Psoas muscle (tissue), 8 donors: ENCODE data around the gene TAF3. TPM values are rescaled to one million over a fixed set of nuclear protein-coding genes. Genes with fewer than 3 reads are reported as not detected.

Experiments used
- ATAC-seq, 4 donors: fragments of 200-7000 bp; cut with Tn5 transposase; one replicate each; pipeline ENCODE4 v1.9.1; 2020; ENCODE audit warnings: moderate library complexity in 3 of 4, mild to moderate bottlenecking in 2 of 4
- DNase-seq, 2 donors: peaks; one replicate each; pipeline ENCODE4 v3.0.0-alpha.2; 2020
- H3K27ac ChIP-seq: fragments of 200-600 bp; one replicate; pipeline ENCODE4 v1.8.0; 2022
- H3K27me3 ChIP-seq, 3 donors: fragments of 200-600 bp in 1 of 3; one replicate each; pipeline versions ENCODE4 v1.6.1 to v1.8.0; 2013 to 2022; ENCODE audit warnings: low read length in 2 of 3, mild to moderate bottlenecking in 2 of 3, moderate library complexity in 1 of 3; ENCODE audit not compliant: insufficient read depth in 3 of 3
- H3K36me3 ChIP-seq, 2 donors: fragments of 200-600 bp in 1 of 2; one replicate each; pipeline versions ENCODE4 v1.6.1 to v1.8.0; 2013 to 2022; ENCODE audit warnings: low read depth in 1 of 2, mild to moderate bottlenecking in 1 of 2, moderate library complexity in 1 of 2; ENCODE audit not compliant: insufficient read depth in 1 of 2
- H3K4me1 ChIP-seq: fragments of 200-600 bp; one replicate; pipeline ENCODE4 v1.8.0; 2022
- H3K4me3 ChIP-seq: fragments of 200-600 bp; one replicate; pipeline ENCODE4 v1.8.0; 2022; ENCODE audit warnings: mild to moderate bottlenecking
- H3K9me3 ChIP-seq: fragments of 200-600 bp; one replicate; pipeline ENCODE4 v1.8.0; 2022
- CTCF ChIP-seq: fragments of 200-600 bp; IDR thresholded peaks from one replicate; pipeline ENCODE4 v1.8.0; 2022; ENCODE audit warnings: antibody characterized with exemption
- WGBS, 3 donors: extraction: QIAGEN DNeasy Blood & Tissue Kit; methylation state at CpG; one replicate each; pipeline versions ENCODE4 v1.1.6 to v1.1.7; 2013; 5-methylcytosine and 5-hydroxymethylcytosine counted together
- intact Hi-C, 2 donors: fragments of 100-400 bp; cut with DNase I; formaldehyde crosslinking; loops; one replicate each; pipeline versions ENCODE4 v1.11.0 to v1.14.2; 2022
- polyA plus RNA-seq, 3 donors: library from polyadenylated mRNA; stranded (reverse); fragments of 200-250 nt; gene quantifications; one replicate each; pipeline ENCODE4 v1.2.3, GENCODE V29; 2013
- total RNA-seq, 4 donors: library from RNA; stranded (reverse); fragmentation: NEBNext Ultra II Directional in 2 of 4; extraction: Animal tissue kit (Norgen Biotek cat#: 25700) in 2 of 4; gene quantifications; one replicate each; pipeline versions ENCODE4 v1.2.1 to v1.2.4, GENCODE V29; 2021 to 2023
- donor health status: healthy with polysubstance abuse.
- donor health status: DM: no; HTN: no; CAD: no; lungs with moderate emphysema.
- donor health status: Bipolar disorder and iron deficiency.
- donor health status: healthy.
- donor health status: DM: yes; HTN: yes; CAD: no.
- donor health status: DM: no; HTN: no; CAD: no.
- donor health status: DM: no; HTN: no; CAD: no.
- donor health status: DM: yes; HTN: yes; CAD: no.

Gene TAF3
- total and polyA plus RNA-seq, 7 donors: 4.6 to 21.5 (median 13.0) TPM

- no peak for ATAC-seq
- intact Hi-C loops: no loop called here
- no peak for DNase-seq
- no peak for TF ChIP-seq CTCF
- Histone ChIP-seq H3K27me3 (no peaks in the 10 kb centered on the region), H3K36me3 (no peaks in the 10 kb centered on the region), H3K4me1 (no peaks in the 10 kb centered on the region), H3K4me3 (no peak overlapping the region), H3K27ac (no peak overlapping the region), H3K9me3 (no peaks in the 10 kb centered on the region)
- WGBS, 3 donors: 86 to 96% (median 87%) methylated on average over 5 of the region's 5 CpGs
Measured at GRCh38 chr10:7889947-7890542, 71.7 kb downstream of the TAF3 start.

DNA sequence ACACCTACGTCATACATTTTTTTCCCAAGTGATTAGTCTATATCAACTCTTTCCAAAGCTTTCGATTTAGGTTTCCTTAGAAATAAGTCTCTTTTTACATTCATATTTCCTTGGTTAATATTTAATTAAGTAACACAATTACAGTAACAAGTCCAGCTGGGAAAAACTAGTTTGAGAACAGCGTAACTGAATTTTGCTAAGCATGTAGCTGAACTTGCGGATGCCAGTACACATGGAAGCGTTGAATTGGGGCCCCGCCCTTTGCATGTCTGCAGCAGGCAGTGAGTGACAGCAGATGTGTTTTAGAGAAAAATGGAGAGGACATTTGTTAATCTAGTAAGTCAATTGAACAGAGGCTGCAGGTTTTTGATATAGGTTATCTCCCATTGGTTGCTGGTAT, 72.5 kb downstream of the TAF3 start:
- TF ChIP-seq CTCF: no peak
- H3K9me3 ChIP-seq: no peaks in the 10 kb centered on the region
- no peak for ATAC-seq
- DNase-seq: no peak
- no peak overlapping the region for H3K27ac ChIP-seq
- H3K4me1 ChIP-seq: no peaks in the 10 kb centered on the region
- WGBS, 3 donors: 91 to 94% (median 93%) methylated on average over 6 of the region's 6 CpGs
- intact Hi-C loops: no loop called here
- H3K36me3 ChIP-seq: no peaks in the 10 kb centered on the region
- no peak overlapping the region for H3K4me3 ChIP-seq
- no peaks in the 10 kb centered on the region for H3K27me3 ChIP-seq

- no peak for DNase-seq
- Histone ChIP-seq H3K9me3 (no peaks in the 10 kb centered on the region), H3K27ac (no peak overlapping the region), H3K4me3 (no peak overlapping the region), H3K4me1 (no peaks in the 10 kb centered on the region), H3K36me3 (no peaks in the 10 kb centered on the region), H3K27me3 (no peaks in the 10 kb centered on the region)
- 31 to 45% (median 43%) methylated on average over 1 of the region's 1 CpG for WGBS, 3 donors
- no peak for TF ChIP-seq CTCF
- intact Hi-C loops: no loop called here
- ATAC-seq: no peak
Measured at GRCh38 chr10:7891634-7892033, 73.3 kb downstream of the TAF3 start.

DNA sequence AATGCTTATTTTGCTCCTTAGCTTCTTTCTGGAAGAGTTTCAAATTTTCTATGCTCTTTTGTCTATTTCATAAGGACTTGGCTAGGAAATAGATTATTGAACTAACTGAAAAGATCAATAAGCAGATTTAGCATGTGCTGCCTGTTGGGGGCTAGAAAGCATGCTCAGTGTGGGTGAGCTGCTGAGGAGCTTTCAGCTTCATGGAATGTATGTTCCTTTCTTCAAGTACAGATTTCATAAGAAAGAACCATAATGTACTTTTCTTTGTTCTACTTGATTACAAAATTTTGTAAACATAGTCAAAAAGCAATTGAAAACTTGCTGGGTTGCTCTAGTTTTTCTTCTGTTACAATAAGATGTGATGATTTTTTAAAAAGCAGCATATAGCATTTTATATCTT, 73.8 kb downstream of the TAF3 start:
- ATAC-seq: no peak

More for the DNA sequence above, 73.8 kb downstream of the TAF3 start:
- no peak for DNase-seq
- Histone ChIP-seq H3K27me3 (no peaks in the 10 kb centered on the region), H3K4me1 (no peaks in the 10 kb centered on the region), H3K27ac (no peak overlapping the region), H3K4me3 (no peak overlapping the region), H3K36me3 (peaks cover 0 to 5% of the 10 kb centered on the region in 2 donors), H3K9me3 (no peaks in the 10 kb centered on the region)
- intact Hi-C loops: no loop called here
- TF ChIP-seq CTCF: no peak
